Mesenteric fat pad (tissue), 1 donor: ENCODE results near the gene CCDC27. TPM values are rescaled to one million over a fixed set of nuclear protein-coding genes. Genes with fewer than 3 reads are reported as not detected.
"Not testable (repeated sequence)": the region's sequence is repeated elsewhere in the genome, so short reads cannot be mapped to it uniquely, and the experiment has no call there.

Experiments used
- DNase-seq: peaks from one replicate; pipeline ENCODE4 v3.0.0-alpha.2; 2020; ENCODE audit warnings: low spot score
- total RNA-seq: library from RNA; stranded (reverse); fragmentation: NEBNext Ultra II Directional; extraction: Animal tissue kit (Norgen Biotek cat#: 25700); gene quantifications from one replicate; pipeline ENCODE4 v1.2.1, GENCODE V29; 2021
- donor health status: DM: yes; HTN: yes; CAD: no.

The CCDC27 gene
- total RNA-seq, 1 donor from 2014 or later = not detected

- no peak for DNase-seq
Measured at GRCh38 chr1:3735027-3735681, 17.1 kb upstream of the CCDC27 start.

GRCh38 chr1:3735688-3736087, 16.6 kb upstream of the CCDC27 start:
- DNase-seq = no peak

GRCh38 chr1:3736131-3736561, 16.1 kb upstream of the CCDC27 start:
- DNase-seq = no peak

- DNase-seq = no peak
Measured at GRCh38 chr1:3736708-3737107, 15.5 kb upstream of the CCDC27 start.

- no peak for DNase-seq
Measured at GRCh38 chr1:3738943-3739342, 13.3 kb upstream of the CCDC27 start.

GRCh38 chr1:3740042-3740441, 12.2 kb upstream of the CCDC27 start:
- DNase-seq = no peak

GRCh38 chr1:3740752-3741151, 11.5 kb upstream of the CCDC27 start:
- DNase-seq = no peak

GRCh38 chr1:3741566-3742438, 10.4 kb upstream of the CCDC27 start:
- no peak for DNase-seq

- no peak for DNase-seq
Measured at GRCh38 chr1:3742439-3743298, 9.6 kb upstream of the CCDC27 start.

GRCh38 chr1:3743421-3743820, 8.8 kb upstream of the CCDC27 start:
- no peak for DNase-seq

GRCh38 chr1:3743826-3744225, 8.4 kb upstream of the CCDC27 start:
- no peak for DNase-seq

GRCh38 chr1:3744646-3745045, 7.6 kb upstream of the CCDC27 start:
- no peak for DNase-seq

GRCh38 chr1:3745071-3745470, 7.2 kb upstream of the CCDC27 start:
- no peak for DNase-seq

- no peak for DNase-seq
Measured at GRCh38 chr1:3745590-3746381, 6.5 kb upstream of the CCDC27 start.

- DNase-seq = no peak
Measured at GRCh38 chr1:3746389-3746829, 5.8 kb upstream of the CCDC27 start.

GRCh38 chr1:3746830-3747521, 5.3 kb upstream of the CCDC27 start:
- peak; percentile 96 for DNase-seq

- DNase-seq = no peak
Measured at GRCh38 chr1:3747522-3747848, 4.8 kb upstream of the CCDC27 start.

GRCh38 chr1:3747903-3748302, 4.3 kb upstream of the CCDC27 start:
- no peak for DNase-seq

- DNase-seq = not testable (repeated sequence)
Measured at GRCh38 chr1:3748316-3748900, 3.8 kb upstream of the CCDC27 start.

- DNase-seq = no peak
Measured at GRCh38 chr1:3749512-3749911, 2.7 kb upstream of the CCDC27 start.
